ENCODE data around the gene PCID2.
A peak's percentile ranks its signal among the peaks of the same experiment; 100 is the strongest.

Gene PCID2

GRCh38 chr13:113155982-113156655, 52.4 kb downstream of the PCID2 start:
- intact Hi-C loops (cut with DNase I) = loop anchor here (5.0 kb wide), 1 partner anchor 46 kb away; no protein-coding TSS in a partner anchor
- peak in 2 of 42 donors; percentile 13 to 21 for DNase-seq

- DNase-seq = peak in 2 of 42 donors; percentile 7 to 22
- intact Hi-C loops (cut with DNase I) = loop anchor here (5.0 kb wide), 1 partner anchor 47 kb away; no protein-coding TSS in a partner anchor
Observed at GRCh38 chr13:113155201-113155600, 53.3 kb downstream of the PCID2 start.

GRCh38 chr13:113153810-113154748, 54.4 kb downstream of the PCID2 start:
- intact Hi-C loops (cut with DNase I) = loop anchor here (5.0 kb wide), 1 partner anchor 117 kb away; no protein-coding TSS in a partner anchor
- DNase-seq = peak; percentile 64 to 94 (median 85)

- DNase-seq = peak in 36 of 42 donors; percentile 9 to 67 (median 38)
Observed at GRCh38 chr13:113152984-113153809, 55.3 kb downstream of the PCID2 start.

GRCh38 chr13:113152691-113152983, 55.8 kb downstream of the PCID2 start:
- intact Hi-C loops (cut with DNase I) = loop anchor here (5.0 kb wide), 1 partner anchor 115 kb away; no protein-coding TSS in a partner anchor
- no peak for DNase-seq

More at GRCh38 chr13:113152984-113153809, 55.3 kb downstream of the PCID2 start:
- intact Hi-C loops (cut with DNase I) = loop anchor here (5.0 kb wide), 1 partner anchor 116 kb away; no protein-coding TSS in a partner anchor

GRCh38 chr13:113151745-113152690, 56.5 kb downstream of the PCID2 start:
- intact Hi-C loops (cut with DNase I) = loop anchor here (5.0 kb wide), 1 partner anchor 115 kb away; no protein-coding TSS in a partner anchor
- DNase-seq = peak in 9 of 42 donors; percentile 14 to 53 (median 32)

- DNase-seq = peak in 4 of 42 donors; percentile 18 to 37 (median 24)
Observed at GRCh38 chr13:113150550-113151365, 57.7 kb downstream of the PCID2 start.

GRCh38 chr13:113149711-113150549, 58.5 kb downstream of the PCID2 start:
- intact Hi-C loops (cut with DNase I) = loop anchor here (5.0 kb wide), 1 partner anchor 113 kb away; no protein-coding TSS in a partner anchor
- peak in 4 of 42 donors; percentile 20 to 29 (median 25) for DNase-seq

More at GRCh38 chr13:113150550-113151365, 57.7 kb downstream of the PCID2 start:
- intact Hi-C loops (cut with DNase I) = loop anchor here (5.0 kb wide), 1 partner anchor 113 kb away; no protein-coding TSS in a partner anchor

GRCh38 chr13:113148940-113149503, 59.4 kb downstream of the PCID2 start:
- peak in 5 of 42 donors; percentile 12 to 28 (median 27) for DNase-seq
- intact Hi-C loops (cut with DNase I) = no loop called here

- intact Hi-C loops (cut with DNase I) = no loop called here
- peak in 7 of 42 donors; percentile 6 to 34 (median 27) for DNase-seq
Observed at GRCh38 chr13:113148407-113148806, 60.1 kb downstream of the PCID2 start.

- intact Hi-C loops (cut with DNase I) = no loop called here
- DNase-seq = peak in 7 of 42 donors; percentile 2 to 25 (median 14)
Observed at GRCh38 chr13:113147206-113147605, 61.3 kb downstream of the PCID2 start.

- intact Hi-C loops (cut with DNase I) = no loop called here
- DNase-seq = peak in 8 of 42 donors; percentile 3 to 27 (median 10)
Observed at GRCh38 chr13:113146750-113147149, 61.7 kb downstream of the PCID2 start.

GRCh38 chr13:113145911-113146598, 62.4 kb downstream of the PCID2 start:
- intact Hi-C loops (cut with DNase I) = no loop called here
- peak in 5 of 42 donors; percentile 3 to 30 (median 16) for DNase-seq

GRCh38 chr13:113145496-113145895, 63.0 kb downstream of the PCID2 start:
- intact Hi-C loops (cut with DNase I) = no loop called here
- peak in 5 of 42 donors; percentile 4 to 23 (median 13) for DNase-seq

GRCh38 chr13:113144255-113144629, 64.2 kb downstream of the PCID2 start:
- DNase-seq = peak in 6 of 42 donors; percentile 2 to 28 (median 18)
- intact Hi-C loops (cut with DNase I) = no loop called here
